T-cell (primary cell): ENCODE results near the gene HSD11B2. TPM values are rescaled to one million over a fixed set of nuclear protein-coding genes. Genes with fewer than 3 reads are reported as not detected.
A peak's percentile ranks its signal among the peaks of the same experiment; 100 is the strongest.

Experiments used
- ATAC-seq, 4 experiments: fragments of 200-7000 bp in 3 of 4; fragments of 150-1000 bp in 1 of 4; cut with Tn5 transposase; replicated peaks in 1 of 4; 1 replicate in 3 of 4; 2 replicates in 1 of 4; pipeline ENCODE4 v1.10.0; 2021; ENCODE audit warnings: moderate library complexity in 3 of 4, mild to moderate bottlenecking in 2 of 4, moderate number of reproducible peaks in 1 of 4
- CTCF ChIA-PET, 2 donors: fragments of 300-600 bp; sonication (Branson Sonifier 250); formaldehyde crosslinking; loops; one replicate each; lab custom pipeline; 2022; ENCODE audit warnings: antibody characterized with exemption in 2 of 2; lab: Charles Lee
- POLR2A ChIA-PET, 2 donors: fragments of 300-600 bp; sonication (Branson Sonifier 250); formaldehyde crosslinking; loops; one replicate each; lab custom pipeline; 2022; ENCODE audit warnings: antibody characterized with exemption in 2 of 2; lab: Charles Lee
- DNase-seq, 35 experiments: peaks; one replicate each; pipeline versions ENCODE4 v3.0.0 to v3.0.0-alpha.2; 2013 to 2023
- H3K27ac ChIP-seq: one replicate; pipeline ENCODE4 v1.5.1; 2013; ENCODE audit warnings: low read length
- H3K27me3 ChIP-seq, 2 experiments: replicated peaks in 1 of 2; 1 replicate in 1 of 2; 2 replicates in 1 of 2; pipeline versions ENCODE4 v1.6.1 to v1.7.0; 2013; ENCODE audit warnings: low read length in 1 of 2, mixed read lengths in 1 of 2; ENCODE audit not compliant: control insufficient read depth in 2 of 2, insufficient read depth in 2 of 2; ENCODE audit errors: extremely low read depth in 1 of 2
- H3K36me3 ChIP-seq, 2 donors: 1 replicate in 1 of 2; 2 replicates in 1 of 2; pipeline versions ENCODE4 v1.6.1 to v1.7.0; 2013; ENCODE audit warnings: low read length in 1 of 2; ENCODE audit not compliant: control insufficient read depth in 2 of 2, insufficient read depth in 1 of 2; ENCODE audit errors: extremely low read depth in 1 of 2
- H3K4me1 ChIP-seq, 2 experiments: 1 replicate in 1 of 2; 2 replicates in 1 of 2; pipeline versions ENCODE4 v1.6.1 to v1.7.0; 2013; ENCODE audit warnings: low read length in 2 of 2, mixed read lengths in 1 of 2; ENCODE audit not compliant: insufficient read depth in 2 of 2, control insufficient read depth in 1 of 2; ENCODE audit errors: extremely low read depth in 1 of 2
- H3K4me3 ChIP-seq, 2 donors: 1 replicate in 1 of 2; 2 replicates in 1 of 2; pipeline versions ENCODE4 v1.5.1 to v1.7.0; 2013; ENCODE audit warnings: mild to moderate bottlenecking in 2 of 2, low read length in 1 of 2, moderate library complexity in 1 of 2; ENCODE audit not compliant: control insufficient read depth in 1 of 2; ENCODE audit errors: extremely low read depth in 1 of 2
- H3K9me3 ChIP-seq: 2 replicates; pipeline ENCODE4 v1.7.0; 2013
- H3K27ac Mint-ChIP-seq, 2 donors: one replicate each; pipeline ENCODE4 v1.8.0; 2020 to 2021; ENCODE audit warnings: mild to moderate bottlenecking in 2 of 2, mixed read lengths in 2 of 2
- H3K27me3 Mint-ChIP-seq, 2 donors: one replicate each; pipeline ENCODE4 v1.8.0; 2021 to 2022; ENCODE audit warnings: mixed read lengths in 2 of 2
- H3K36me3 Mint-ChIP-seq: one replicate; pipeline ENCODE4 v1.8.0; 2021; ENCODE audit warnings: mixed read lengths
- H3K4me1 Mint-ChIP-seq, 3 donors: one replicate each; pipeline ENCODE4 v1.8.0; 2020 to 2022; ENCODE audit warnings: mixed read lengths in 3 of 3, mild to moderate bottlenecking in 1 of 3
- H3K4me3 Mint-ChIP-seq, 3 donors: one replicate each; pipeline ENCODE4 v1.8.0; 2020 to 2022; ENCODE audit warnings: mild to moderate bottlenecking in 3 of 3, mixed read lengths in 3 of 3, moderate library complexity in 3 of 3
- H3K9me3 Mint-ChIP-seq, 3 donors: one replicate each; pipeline ENCODE4 v1.8.0; 2020 to 2022; ENCODE audit warnings: mixed read lengths in 3 of 3
- WGBS: methylation state at CpG from one replicate; pipeline ENCODE4 v1.1.5; 2013; ENCODE audit warnings: missing lambda C conversion rate; ENCODE audit not compliant: insufficient coverage; 5-methylcytosine and 5-hydroxymethylcytosine counted together
- total RNA-seq, 35 experiments: library from RNA in 6 of 35; stranded (reverse) in 6 of 35; fragments of 120-200 nt in 1 of 35; gene quantifications; one replicate each; pipeline versions ENCODE4 v1.2.1 to v1.2.4 and lab custom pipeline; 2013 to 2026

Gene HSD11B2
- total RNA-seq, 5 donors from 2014 or later (not counting 1 experiment from before 2014, with no cell fraction given): 0.20 to 0.32 (median 0.29) TPM; not detected in 2

GRCh38 chr16:67436640-67437193 lies 5.8 kb downstream of the HSD11B2 start:
- Mint-ChIP-seq H3K9me3 (no peaks in the 10 kb centered on the region), H3K27me3 (peaks cover 0 to 7% of the 10 kb centered on the region in 2 donors), H3K4me3 (no peak overlapping the region), H3K4me1 (peaks cover under 1 to 7% (median 7%) of the 10 kb centered on the region in 3 donors), H3K27ac (no peak overlapping the region), H3K36me3 (peaks cover 16% of the 10 kb centered on the region)
- H3K27me3 ChIP-seq: peaks cover under 1 to 11% of the 10 kb centered on the region in 2 experiments
- H3K4me3 ChIP-seq: no peak overlapping the region
- H3K36me3 ChIP-seq: peaks cover 9 to 26% of the 10 kb centered on the region in 2 donors
- ChIA-PET CTCF (no interaction called here), POLR2A (no interaction called here)
- H3K4me1 ChIP-seq: peaks cover 0 to 2% of the 10 kb centered on the region in 2 experiments
- DNase-seq (no peak), ATAC-seq (no peak)
- H3K9me3 ChIP-seq: no peaks in the 10 kb centered on the region
- WGBS: 98% methylated on average over 23 of the region's 23 CpGs
- H3K27ac ChIP-seq: no peak overlapping the region

DNA sequence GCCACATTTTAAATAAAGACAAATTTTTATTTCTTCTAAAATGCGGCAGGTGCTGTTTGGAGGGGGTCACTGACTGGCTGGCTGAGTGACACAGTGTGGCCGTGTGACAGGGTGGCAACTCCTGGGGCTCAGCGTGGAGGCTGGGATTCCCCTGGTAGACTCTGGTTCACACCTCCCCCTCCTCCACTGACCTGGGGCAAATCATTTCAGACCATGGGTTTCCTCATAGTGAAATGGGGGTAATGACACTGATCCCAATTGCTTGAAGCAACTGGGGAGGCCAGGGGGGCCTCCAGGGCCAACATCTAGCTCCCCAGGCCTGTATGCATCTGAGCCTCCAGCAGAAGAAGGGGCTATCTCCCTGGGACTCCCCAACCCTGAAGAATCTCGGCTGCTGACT lies 6.6 kb downstream of the HSD11B2 start:
- ChIA-PET CTCF (no interaction called here), POLR2A (no interaction called here)
- peaks cover 9 to 33% of the 10 kb centered on the region in 2 donors for H3K36me3 ChIP-seq
- peaks cover 0 to 3% of the 10 kb centered on the region in 2 experiments for H3K27me3 ChIP-seq
- Mint-ChIP-seq H3K36me3 (peaks cover 20% of the 10 kb centered on the region), H3K4me3 (no peak overlapping the region), H3K27me3 (peaks cover 0 to 1% of the 10 kb centered on the region in 2 donors), H3K9me3 (no peaks in the 10 kb centered on the region), H3K27ac (peak overlapping the region in 1 of 2 donors; percentile 49), H3K4me1 (peaks cover 0 to 3% (median under 1%) of the 10 kb centered on the region in 3 donors)
- DNase-seq: no peak
- H3K4me1 ChIP-seq: no peaks in the 10 kb centered on the region
- no peak for ATAC-seq
- WGBS: 40% methylated on average over 1 of the region's 4 CpGs
- no peak overlapping the region for H3K4me3 ChIP-seq
- no peaks in the 10 kb centered on the region for H3K9me3 ChIP-seq
- H3K27ac ChIP-seq: no peak overlapping the region

DNA sequence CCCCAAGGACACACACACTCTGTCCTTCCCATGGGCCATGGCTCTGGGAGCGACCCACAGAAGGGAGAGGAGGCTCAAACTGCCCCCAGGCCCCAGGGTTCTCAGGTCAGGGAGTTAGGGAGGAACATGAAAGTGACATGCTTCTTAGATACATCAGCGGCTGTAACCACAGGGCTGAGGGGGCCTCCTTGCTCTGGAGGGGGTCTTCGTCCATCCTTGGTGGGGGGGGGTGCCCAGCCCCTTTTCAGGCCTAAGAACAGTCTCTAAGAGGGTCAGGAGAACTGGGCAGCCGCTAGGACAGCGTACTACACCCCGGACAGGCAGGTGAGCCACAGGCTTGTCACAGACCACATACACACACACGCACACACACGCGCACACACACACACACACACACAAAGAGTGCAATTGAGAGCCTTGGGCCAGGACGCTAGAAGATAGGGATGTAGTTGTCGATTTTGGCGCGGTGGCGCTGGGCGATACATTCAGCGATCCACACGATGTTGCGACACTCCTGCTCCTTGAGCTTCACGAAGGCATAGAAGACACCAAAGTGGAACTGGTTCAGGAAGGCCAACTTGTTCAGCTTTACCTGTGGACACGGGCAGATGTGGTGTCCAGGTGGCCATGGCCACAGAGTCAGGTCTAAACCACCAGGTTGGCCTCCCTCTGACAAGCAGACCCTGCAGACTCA lies 7.3 kb downstream of the HSD11B2 start:
- no peak overlapping the region for H3K4me3 ChIP-seq
- no peaks in the 10 kb centered on the region for H3K4me1 ChIP-seq
- peak overlapping the region in 1 of 2 donors; percentile 49 for H3K27ac Mint-ChIP-seq
- peaks cover 20% of the 10 kb centered on the region for H3K36me3 Mint-ChIP-seq
- H3K4me3 Mint-ChIP-seq: no peak overlapping the region
- no peaks in the 10 kb centered on the region for H3K9me3 Mint-ChIP-seq
- ChIA-PET POLR2A (no interaction called here), CTCF (no interaction called here)
- H3K9me3 ChIP-seq: no peaks in the 10 kb centered on the region
- 96% methylated on average over 12 of the region's 20 CpGs for WGBS
- H3K36me3 ChIP-seq: peaks cover 9 to 40% of the 10 kb centered on the region in 2 donors
- H3K4me1 Mint-ChIP-seq: no peaks in the 10 kb centered on the region
- ATAC-seq (no peak), DNase-seq (no peak)
- no peaks in the 10 kb centered on the region for H3K27me3 ChIP-seq
- H3K27ac ChIP-seq: no peak overlapping the region
- no peaks in the 10 kb centered on the region for H3K27me3 Mint-ChIP-seq

DNA sequence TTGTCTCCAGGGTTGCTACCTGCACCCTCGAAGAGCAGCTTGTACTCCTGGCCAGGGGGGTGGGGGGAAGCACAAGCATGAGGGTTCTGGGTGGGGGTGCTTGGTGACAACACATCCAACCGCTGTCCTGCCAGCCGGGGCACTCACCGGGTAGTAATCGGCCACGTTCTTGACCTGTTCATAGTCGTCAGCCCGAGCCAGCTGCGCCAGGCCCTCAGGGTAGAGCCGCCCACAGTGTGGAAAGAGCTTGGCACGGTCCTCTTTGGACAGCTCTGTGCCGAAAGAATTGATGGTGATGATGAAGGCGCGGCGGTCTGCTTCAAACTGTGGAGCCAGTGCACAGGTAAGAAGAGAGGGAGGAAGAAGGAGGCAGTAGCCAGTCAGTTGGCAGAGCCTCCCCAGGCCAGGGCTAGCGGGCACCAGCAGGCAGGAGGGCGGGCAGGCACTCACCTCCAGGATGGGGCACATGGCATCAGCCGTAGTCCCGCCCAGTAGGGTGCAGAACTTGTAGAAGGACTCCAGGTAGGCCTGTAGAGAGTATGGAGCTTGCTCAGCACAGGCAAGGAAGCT lies 8.0 kb downstream of the HSD11B2 start:
- no peaks in the 10 kb centered on the region for H3K27me3 Mint-ChIP-seq
- H3K27ac Mint-ChIP-seq: no peak overlapping the region
- H3K9me3 ChIP-seq: no peaks in the 10 kb centered on the region
- H3K36me3 ChIP-seq: peaks cover 9 to 45% of the 10 kb centered on the region in 2 donors
- no peak overlapping the region for H3K4me3 ChIP-seq
- peaks cover 22% of the 10 kb centered on the region for H3K36me3 Mint-ChIP-seq
- H3K4me3 Mint-ChIP-seq: no peak overlapping the region
- H3K4me1 Mint-ChIP-seq: no peaks in the 10 kb centered on the region
- CTCF ChIA-PET: interaction anchor here in 1 of 2 donors (0.5 kb wide), 1 partner anchor 18 kb away, joined by 5 read pairs; no protein-coding TSS in a partner anchor
- H3K27me3 ChIP-seq: no peaks in the 10 kb centered on the region
- DNase-seq (no peak), ATAC-seq (no peak)
- no peaks in the 10 kb centered on the region for H3K9me3 Mint-ChIP-seq
- WGBS: 97% methylated on average over 19 of the region's 19 CpGs
- H3K27ac ChIP-seq: no peak overlapping the region
- POLR2A ChIA-PET: no interaction called here
- H3K4me1 ChIP-seq: no peaks in the 10 kb centered on the region

DNA sequence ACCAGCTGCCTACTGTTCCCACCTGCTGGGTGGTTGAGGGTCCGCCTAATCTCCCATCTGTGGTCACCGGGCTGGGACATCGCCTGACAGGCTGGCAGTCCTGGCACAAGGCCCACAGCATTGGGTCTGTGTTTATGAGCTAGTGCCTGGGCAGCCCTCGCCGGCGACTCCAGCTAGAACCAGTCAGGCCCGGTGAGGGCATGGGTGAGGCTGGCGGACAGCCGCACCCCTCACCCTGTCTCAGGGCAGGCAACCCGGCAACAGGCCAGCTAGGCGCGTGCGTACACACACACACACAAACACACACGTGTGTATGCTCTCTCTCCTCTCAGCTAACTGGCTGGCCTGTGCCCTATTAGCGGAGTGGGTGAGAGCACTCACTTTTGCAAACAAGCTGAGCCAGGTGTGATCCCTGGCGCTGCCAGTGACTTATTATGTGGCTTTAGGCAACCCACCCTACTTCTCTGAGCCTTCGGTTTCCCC lies 10.4 kb downstream of the HSD11B2 start:
- 85% methylated on average over 15 of the region's 17 CpGs for WGBS
- Histone ChIP-seq H3K4me3 (no peak overlapping the region), H3K27ac (no peak overlapping the region), H3K4me1 (no peaks in the 10 kb centered on the region), H3K27me3 (no peaks in the 10 kb centered on the region), H3K36me3 (peaks cover 27 to 65% of the 10 kb centered on the region in 2 donors), H3K9me3 (no peaks in the 10 kb centered on the region)
- Mint-ChIP-seq H3K27me3 (no peaks in the 10 kb centered on the region), H3K4me3 (no peak overlapping the region), H3K4me1 (no peaks in the 10 kb centered on the region), H3K27ac (no peak overlapping the region), H3K36me3 (peaks cover 29% of the 10 kb centered on the region), H3K9me3 (no peaks in the 10 kb centered on the region)
- no peak for ATAC-seq
- ChIA-PET CTCF (no interaction called here), POLR2A (interaction anchor here in 1 of 2 donors (0.6 kb wide), 1 partner anchor 33 kb away, joined by 3 read pairs; no protein-coding TSS in a partner anchor)
- DNase-seq: no peak

- Mint-ChIP-seq H3K4me1 (no peaks in the 10 kb centered on the region), H3K9me3 (no peaks in the 10 kb centered on the region), H3K27ac (no peak overlapping the region), H3K27me3 (no peaks in the 10 kb centered on the region), H3K4me3 (no peak overlapping the region), H3K36me3 (peaks cover 29% of the 10 kb centered on the region)
- 85% methylated on average over 4 of the region's 5 CpGs for WGBS
- no peaks in the 10 kb centered on the region for H3K27me3 ChIP-seq
- H3K4me3 ChIP-seq: no peak overlapping the region
- POLR2A ChIA-PET: interaction anchor here in 1 of 2 donors (0.7 kb wide), 1 partner anchor 10 kb away, joined by 7 read pairs; no protein-coding TSS in a partner anchor
- ATAC-seq: no peak
- H3K4me1 ChIP-seq: no peaks in the 10 kb centered on the region
- peaks cover 27 to 70% of the 10 kb centered on the region in 2 donors for H3K36me3 ChIP-seq
- DNase-seq: no peak
- no peak overlapping the region for H3K27ac ChIP-seq
- H3K9me3 ChIP-seq: no peaks in the 10 kb centered on the region
- CTCF ChIA-PET: no interaction called here
Observed at GRCh38 chr16:67441907-67442306, 11.0 kb downstream of the HSD11B2 start.
